Measurements from ENCODE around the gene HELZ.
"Not testable (repeated sequence)": the region's sequence is repeated elsewhere in the genome, so short reads cannot be mapped to it uniquely, and the experiment has no call there.

Gene HELZ

DNA sequence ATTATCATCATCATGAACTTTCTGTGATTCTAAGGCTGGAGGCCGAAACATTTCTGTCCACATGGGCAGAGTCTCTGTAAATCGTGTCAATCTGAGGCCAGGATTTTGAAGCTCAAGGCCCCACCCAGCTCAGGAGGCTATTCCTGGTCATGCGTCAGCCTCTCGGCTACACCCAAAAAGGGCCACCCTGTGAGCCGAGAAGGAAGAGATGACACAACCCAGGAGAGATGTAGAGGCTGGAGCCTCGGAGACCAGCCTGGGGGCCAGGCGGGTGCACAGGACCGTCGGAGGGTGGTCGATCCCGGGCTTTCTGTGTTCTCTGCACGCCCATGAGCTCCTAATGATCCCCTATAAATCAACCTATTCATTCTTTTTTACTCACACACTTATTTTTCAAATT is 201.7 kb downstream of the HELZ start:
- no peak overlapping the region for H2AK5ac ChIP-seq (ENCODE audit: low read length, severe bottlenecking)
- no peak overlapping the region for H3K14ac ChIP-seq (ENCODE audit: low read length in 2 of 2)
- peaks cover 14% of the 10 kb centered on the region for H3K9me3 ChIP-seq (ENCODE audit: control insufficient read depth, low read length)
- peaks cover 44 to 60% of the 10 kb centered on the region in 2 experiments for H3K27me3 ChIP-seq (ENCODE audit: control insufficient read depth in 1 of 2, insufficient read depth in 1 of 2, low read length in 2 of 2)
- no peaks in the 10 kb centered on the region for H3K79me1 ChIP-seq (replicated peaks; ENCODE audit: low read length, poor library complexity, severe bottlenecking)
- H3K4me1 ChIP-seq (ENCODE audit: control insufficient read depth, insufficient read depth, low read depth, low read length): no peaks in the 10 kb centered on the region
- no peak overlapping the region for H3K4me2 ChIP-seq (ENCODE audit: low read length, poor library complexity, severe bottlenecking)
- H2BK5ac ChIP-seq (ENCODE audit: low read depth, low read length, poor library complexity, severe bottlenecking): no peak overlapping the region
- H2AFZ ChIP-seq (ENCODE audit: low read depth, low read length): no peak overlapping the region
- H3K36me3 ChIP-seq (ENCODE audit: control insufficient read depth in 1 of 2, insufficient read depth in 2 of 2, low read depth in 1 of 2, low read length in 2 of 2): no peaks in the 10 kb centered on the region
- H3K18ac ChIP-seq (ENCODE audit: low read depth in 1 of 2, low read length in 2 of 2): no peak overlapping the region
- DNase-seq: no peak
- no peak overlapping the region for H3K23ac ChIP-seq (ENCODE audit: low read length in 2 of 2)
- no peak overlapping the region for H3K9ac ChIP-seq (ENCODE audit: low read length)
- no peak overlapping the region for H2BK15ac ChIP-seq (ENCODE audit: low read depth, poor library complexity, severe bottlenecking)
- H4K8ac ChIP-seq (ENCODE audit: low read length): no peak overlapping the region
- no peak overlapping the region for H3K4me3 ChIP-seq (ENCODE audit: insufficient read depth in 1 of 2, low read depth in 1 of 2, low read length in 2 of 2)
- H4K91ac ChIP-seq (ENCODE audit: low read length): no peak overlapping the region
- H2BK12ac ChIP-seq (ENCODE audit: low read length in 2 of 2): no peak overlapping the region
- H3K27ac ChIP-seq (ENCODE audit: low read length, poor library complexity, severe bottlenecking): no peak overlapping the region
- H2BK120ac ChIP-seq (ENCODE audit: low read depth, low read length): no peak overlapping the region
- H3K4ac ChIP-seq (ENCODE audit: low read depth in 1 of 2, low read length in 2 of 2): no peak overlapping the region
- 87% methylated on average over 12 of the region's 12 CpGs for whole genome bisulfite sequencing

DNA sequence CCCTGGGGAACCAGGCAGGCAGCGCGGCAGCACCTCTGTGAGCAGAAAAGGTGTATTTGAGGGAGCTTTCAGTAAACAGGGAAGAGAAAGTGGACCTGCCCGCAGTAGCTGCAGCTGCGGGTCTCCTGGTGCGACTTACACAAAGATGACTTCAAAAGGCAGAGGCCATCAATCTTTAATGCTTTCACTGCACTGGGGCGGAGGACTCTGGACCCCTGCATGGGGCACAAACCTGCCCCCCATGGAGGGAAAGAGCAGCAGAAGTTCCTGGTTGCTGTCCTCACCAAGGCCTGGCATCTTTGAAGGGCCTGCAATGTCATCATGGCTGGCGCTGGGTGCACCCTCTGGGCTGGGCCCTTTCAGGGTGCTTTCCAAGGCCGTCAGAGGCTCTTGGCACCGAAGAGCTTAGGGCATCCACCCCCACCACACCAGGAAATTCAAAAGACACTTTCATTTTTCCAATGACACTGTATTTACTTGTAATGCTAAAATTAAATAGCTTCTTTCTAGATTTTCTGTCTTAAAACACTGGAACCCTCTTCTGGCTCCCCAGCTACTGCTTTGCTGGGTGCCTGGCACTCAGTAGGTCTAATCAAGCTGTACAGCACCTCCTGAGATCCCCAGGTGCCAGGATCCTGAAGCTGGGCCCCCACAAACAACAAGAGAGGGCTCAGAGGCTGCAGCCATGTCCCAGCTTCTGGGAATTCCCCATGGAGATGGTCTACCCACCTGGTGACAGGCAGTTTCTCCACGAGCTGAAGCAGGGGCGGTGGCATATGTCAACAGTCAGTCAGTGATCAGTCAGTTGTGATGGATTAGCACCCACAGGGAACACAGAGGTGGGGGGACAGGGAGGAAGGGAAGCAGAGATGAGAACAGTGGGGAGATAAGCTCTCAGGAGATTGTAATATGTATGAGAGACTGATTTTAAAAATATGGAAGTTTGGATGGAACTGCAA is 202.8 kb downstream of the HELZ start:
- H3K4me1 ChIP-seq (ENCODE audit: control insufficient read depth, insufficient read depth, low read depth, low read length): no peaks in the 10 kb centered on the region
- no peak overlapping the region for H3K27ac ChIP-seq (ENCODE audit: low read length, poor library complexity, severe bottlenecking)
- WGBS: 79% methylated on average over 11 of the region's 11 CpGs
- no peak overlapping the region for H3K14ac ChIP-seq (ENCODE audit: low read length in 2 of 2)
- peaks cover 4% of the 10 kb centered on the region for H3K9me3 ChIP-seq (ENCODE audit: control insufficient read depth, low read length)
- H2BK5ac ChIP-seq (ENCODE audit: low read depth, low read length, poor library complexity, severe bottlenecking): no peak overlapping the region
- no peak overlapping the region for H2BK120ac ChIP-seq (ENCODE audit: low read depth, low read length)
- no peak overlapping the region for H3K4me3 ChIP-seq (ENCODE audit: insufficient read depth in 1 of 2, low read depth in 1 of 2, low read length in 2 of 2)
- H3K27me3 ChIP-seq (ENCODE audit: control insufficient read depth in 1 of 2, insufficient read depth in 1 of 2, low read length in 2 of 2): peaks cover 48 to 65% of the 10 kb centered on the region in 2 experiments
- H3K36me3 ChIP-seq (ENCODE audit: control insufficient read depth in 1 of 2, insufficient read depth in 2 of 2, low read depth in 1 of 2, low read length in 2 of 2): no peaks in the 10 kb centered on the region
- no peaks in the 10 kb centered on the region for H3K79me1 ChIP-seq (replicated peaks; ENCODE audit: low read length, poor library complexity, severe bottlenecking)
- H3K18ac ChIP-seq (ENCODE audit: low read depth in 1 of 2, low read length in 2 of 2): no peak overlapping the region
- no peak overlapping the region for H3K23ac ChIP-seq (ENCODE audit: low read length in 2 of 2)
- no peak for DNase-seq
- H3K4me2 ChIP-seq (ENCODE audit: low read length, poor library complexity, severe bottlenecking): no peak overlapping the region
- no peak overlapping the region for H2AFZ ChIP-seq (ENCODE audit: low read depth, low read length)
- H4K8ac ChIP-seq (ENCODE audit: low read length): no peak overlapping the region
- H2BK12ac ChIP-seq (ENCODE audit: low read length in 2 of 2): no peak overlapping the region
- no peak overlapping the region for H3K9ac ChIP-seq (ENCODE audit: low read length)
- no peak overlapping the region for H2AK5ac ChIP-seq (ENCODE audit: low read length, severe bottlenecking)
- H3K4ac ChIP-seq (ENCODE audit: low read depth in 1 of 2, low read length in 2 of 2): no peak overlapping the region
- H4K91ac ChIP-seq (ENCODE audit: low read length): no peak overlapping the region
- no peak overlapping the region for H2BK15ac ChIP-seq (ENCODE audit: low read depth, poor library complexity, severe bottlenecking)

DNA sequence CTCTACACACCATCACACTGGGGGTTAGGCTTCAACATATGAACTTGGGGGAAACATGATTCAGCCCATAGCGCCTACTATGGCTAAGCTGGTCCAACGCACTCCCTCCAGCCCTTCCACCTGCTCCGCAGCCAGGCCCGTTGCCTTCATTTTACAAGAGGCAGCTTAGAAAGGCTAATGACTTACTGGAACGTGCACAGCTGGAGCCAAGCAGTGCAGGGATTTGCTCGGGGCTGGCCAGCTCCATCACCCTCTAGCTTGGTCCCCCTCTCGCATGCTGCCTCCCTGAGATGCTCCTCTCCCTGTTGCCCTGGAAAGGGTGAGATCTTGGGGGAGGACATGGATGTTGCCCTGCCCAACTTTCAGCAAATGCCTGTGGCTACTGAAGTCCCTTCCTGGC is 203.5 kb downstream of the HELZ start:
- H2BK15ac ChIP-seq (ENCODE audit: low read depth, poor library complexity, severe bottlenecking): no peak overlapping the region
- H3K23ac ChIP-seq (ENCODE audit: low read length in 2 of 2): no peak overlapping the region
- H2BK5ac ChIP-seq (ENCODE audit: low read depth, low read length, poor library complexity, severe bottlenecking): no peak overlapping the region
- H3K4me2 ChIP-seq (ENCODE audit: low read length, poor library complexity, severe bottlenecking): no peak overlapping the region
- no peak overlapping the region for H2AFZ ChIP-seq (ENCODE audit: low read depth, low read length)
- H3K79me1 ChIP-seq (replicated peaks; ENCODE audit: low read length, poor library complexity, severe bottlenecking): no peaks in the 10 kb centered on the region
- no peak for DNase-seq
- H3K27ac ChIP-seq (ENCODE audit: low read length, poor library complexity, severe bottlenecking): no peak overlapping the region
- no peak overlapping the region for H3K18ac ChIP-seq (ENCODE audit: low read depth in 1 of 2, low read length in 2 of 2)
- H4K91ac ChIP-seq (ENCODE audit: low read length): no peak overlapping the region
- no peak overlapping the region for H3K9ac ChIP-seq (ENCODE audit: low read length)
- no peaks in the 10 kb centered on the region for H3K4me1 ChIP-seq (ENCODE audit: control insufficient read depth, insufficient read depth, low read depth, low read length)
- no peak overlapping the region for H3K4me3 ChIP-seq (ENCODE audit: insufficient read depth in 1 of 2, low read depth in 1 of 2, low read length in 2 of 2)
- no peak overlapping the region for H2AK5ac ChIP-seq (ENCODE audit: low read length, severe bottlenecking)
- peaks cover 2% of the 10 kb centered on the region for H3K9me3 ChIP-seq (ENCODE audit: control insufficient read depth, low read length)
- no peak overlapping the region for H2BK120ac ChIP-seq (ENCODE audit: low read depth, low read length)
- WGBS: 78% methylated on average over 7 of the region's 7 CpGs
- H3K14ac ChIP-seq (ENCODE audit: low read length in 2 of 2): no peak overlapping the region
- no peak overlapping the region for H3K4ac ChIP-seq (ENCODE audit: low read depth in 1 of 2, low read length in 2 of 2)
- peaks cover 55 to 65% of the 10 kb centered on the region in 2 experiments for H3K27me3 ChIP-seq (ENCODE audit: control insufficient read depth in 1 of 2, insufficient read depth in 1 of 2, low read length in 2 of 2)
- H2BK12ac ChIP-seq (ENCODE audit: low read length in 2 of 2): no peak overlapping the region
- no peaks in the 10 kb centered on the region for H3K36me3 ChIP-seq (ENCODE audit: control insufficient read depth in 1 of 2, insufficient read depth in 2 of 2, low read depth in 1 of 2, low read length in 2 of 2)
- no peak overlapping the region for H4K8ac ChIP-seq (ENCODE audit: low read length)

DNA sequence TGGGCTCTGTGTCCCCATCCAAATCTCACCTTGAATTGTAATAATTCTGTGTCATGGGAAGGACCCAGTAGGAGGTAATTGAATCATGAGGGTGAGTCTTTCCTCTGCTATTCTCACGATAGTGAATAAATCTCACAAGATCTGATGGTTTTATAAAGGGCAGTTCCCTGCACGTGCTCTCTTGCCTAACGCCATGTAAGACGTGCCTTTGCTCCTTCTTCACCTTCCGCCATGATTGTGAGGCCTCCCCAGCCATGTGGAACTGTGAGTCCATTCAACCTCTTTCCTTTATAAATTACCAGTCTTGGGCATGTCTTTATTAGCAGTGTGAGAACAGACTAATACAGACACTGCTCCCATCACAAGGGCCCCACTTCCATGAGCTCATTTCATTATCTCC is 203.9 kb downstream of the HELZ start:
- H3K27ac ChIP-seq (ENCODE audit: low read length, poor library complexity, severe bottlenecking); H3K18ac ChIP-seq (ENCODE audit: low read depth in 1 of 2, low read length in 2 of 2); H4K8ac ChIP-seq (ENCODE audit: low read length); H2AFZ ChIP-seq (ENCODE audit: low read depth, low read length); H2BK12ac ChIP-seq (ENCODE audit: low read length in 2 of 2); H3K79me1 ChIP-seq (replicated peaks; ENCODE audit: low read length, poor library complexity, severe bottlenecking); H3K23ac ChIP-seq (ENCODE audit: low read length in 2 of 2); H3K9ac ChIP-seq (ENCODE audit: low read length); H3K14ac ChIP-seq (ENCODE audit: low read length in 2 of 2); H2BK15ac ChIP-seq (ENCODE audit: low read depth, poor library complexity, severe bottlenecking); H3K36me3 ChIP-seq (ENCODE audit: control insufficient read depth in 1 of 2, insufficient read depth in 2 of 2, low read depth in 1 of 2, low read length in 2 of 2); H3K4me3 ChIP-seq (ENCODE audit: insufficient read depth in 1 of 2, low read depth in 1 of 2, low read length in 2 of 2); H3K4ac ChIP-seq (ENCODE audit: low read depth in 1 of 2, low read length in 2 of 2); H2AK5ac ChIP-seq (ENCODE audit: low read length, severe bottlenecking); H3K9me3 ChIP-seq (ENCODE audit: control insufficient read depth, low read length); H2BK5ac ChIP-seq (ENCODE audit: low read depth, low read length, poor library complexity, severe bottlenecking); H4K91ac ChIP-seq (ENCODE audit: low read length); H2BK120ac ChIP-seq (ENCODE audit: low read depth, low read length); H3K4me2 ChIP-seq (ENCODE audit: low read length, poor library complexity, severe bottlenecking); H3K4me1 ChIP-seq (ENCODE audit: control insufficient read depth, insufficient read depth, low read depth, low read length); DNase-seq: not testable (repeated sequence)
- WGBS: 89% methylated on average over 5 of the region's 5 CpGs
- peaks cover 53 to 64% of the 10 kb centered on the region in 2 experiments for H3K27me3 ChIP-seq (ENCODE audit: control insufficient read depth in 1 of 2, insufficient read depth in 1 of 2, low read length in 2 of 2)

All from mesenchymal stem cell (in vitro differentiated cells and primary cell).